Activated T-cell treated with anti-CD3 and anti-CD28 coated beads for 1 hour (primary cell): ENCODE results near the gene CDC20B.

Source experiments
- DNase-seq: peaks from one replicate; pipeline ENCODE4 v3.0.0-alpha.2; 2020; ENCODE audit warnings: low read depth

The CDC20B gene, protein sequence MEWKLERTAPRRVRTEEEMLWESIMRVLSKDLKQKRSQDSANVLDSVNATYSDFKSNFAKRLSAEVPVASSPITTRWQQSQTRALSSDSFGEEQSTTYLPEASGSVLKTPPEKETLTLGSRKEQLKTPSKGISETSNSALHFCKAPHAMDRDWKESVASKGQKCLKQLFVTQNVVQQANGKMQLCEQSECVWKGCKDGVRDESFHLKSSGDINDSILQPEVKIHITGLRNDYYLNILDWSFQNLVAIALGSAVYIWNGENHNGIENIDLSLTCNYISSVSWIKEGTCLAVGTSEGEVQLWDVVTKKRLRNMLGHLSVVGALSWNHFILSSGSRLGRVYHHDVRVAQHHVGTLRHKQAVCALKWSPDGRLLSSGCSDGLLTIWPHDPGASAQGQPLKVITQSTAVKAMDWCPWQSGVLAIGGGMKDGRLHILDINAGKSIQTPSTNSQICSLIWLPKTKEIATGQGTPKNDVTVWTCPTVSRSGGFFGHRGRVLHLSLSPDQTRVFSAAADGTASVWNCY

GRCh38 chr5:55172937-55173686 is at the start of gene CDC20B:
Gene CDC20B, minus strand, starts transcription at chr5:55173177. Its CDS starts 177 bp downstream, at chr5:55173000.
- DNase-seq, result peak; percentile 56

- no peak for DNase-seq
Observed at GRCh38 chr5:55222092-55222984, 49.4 kb upstream of the CDC20B start.

DNA sequence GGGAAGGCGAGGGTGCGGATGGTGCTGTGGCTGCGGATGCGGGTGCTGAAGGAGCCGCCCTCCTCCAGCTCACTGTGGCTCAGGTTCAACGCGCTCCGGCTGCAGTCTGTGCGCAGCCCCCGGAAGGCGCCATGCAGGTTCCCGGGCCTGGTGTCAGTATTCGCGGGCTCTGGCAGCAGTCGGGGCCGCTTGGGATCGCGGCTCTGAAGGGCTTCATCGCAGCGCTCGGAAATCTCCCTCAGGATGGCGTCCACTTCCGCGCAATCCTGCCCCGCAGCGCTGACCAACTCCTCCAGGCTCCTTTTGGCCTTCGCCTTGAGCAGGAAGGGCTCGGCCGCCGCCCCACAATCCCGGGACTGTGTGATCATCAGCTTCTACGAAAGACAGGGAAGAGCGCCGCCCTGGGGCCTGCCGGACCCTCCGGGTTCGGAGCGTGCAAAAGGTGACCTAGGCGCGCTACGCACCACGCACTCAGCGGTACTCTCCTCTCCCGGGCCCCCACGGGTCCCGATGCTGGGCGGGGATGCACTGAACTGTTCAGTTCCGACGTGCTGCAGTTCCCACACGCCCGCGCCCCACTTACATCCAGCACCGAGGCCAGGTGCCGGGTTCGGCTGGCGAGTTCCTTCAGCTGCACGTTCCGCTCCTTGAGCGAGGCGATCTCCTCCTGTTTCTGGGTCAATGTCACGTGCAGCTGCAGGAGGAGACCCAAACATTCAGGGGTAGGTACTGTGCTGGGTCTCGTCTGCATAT is 47.6 kb upstream of the CDC20B start:
- DNase-seq, result no peak

- DNase-seq, result no peak
Observed at GRCh38 chr5:55219770-55220169, 46.8 kb upstream of the CDC20B start.

GRCh38 chr5:55218967-55219366 is 46.0 kb upstream of the CDC20B start:
- DNase-seq, result no peak

GRCh38 chr5:55211184-55211874 is 38.4 kb upstream of the CDC20B start:
- no peak for DNase-seq

DNA sequence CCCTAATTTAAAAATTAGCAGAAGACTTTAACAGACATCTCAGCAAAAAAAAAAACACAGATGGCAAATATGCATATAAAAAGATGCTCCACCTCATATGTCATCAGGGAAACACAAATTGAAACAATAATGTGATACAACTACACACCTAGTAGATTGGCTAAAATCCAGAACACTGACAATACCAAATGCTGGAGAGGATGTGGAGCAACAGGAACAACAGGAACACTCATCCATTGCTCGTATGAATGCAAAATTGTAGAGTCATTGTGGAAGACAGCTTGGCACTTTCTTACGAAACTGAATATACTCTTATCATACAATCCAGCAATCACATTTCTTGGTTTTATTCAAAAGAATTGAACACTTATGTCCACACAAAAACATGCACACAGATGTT is 32.0 kb upstream of the CDC20B start:
- no peak for DNase-seq

DNA sequence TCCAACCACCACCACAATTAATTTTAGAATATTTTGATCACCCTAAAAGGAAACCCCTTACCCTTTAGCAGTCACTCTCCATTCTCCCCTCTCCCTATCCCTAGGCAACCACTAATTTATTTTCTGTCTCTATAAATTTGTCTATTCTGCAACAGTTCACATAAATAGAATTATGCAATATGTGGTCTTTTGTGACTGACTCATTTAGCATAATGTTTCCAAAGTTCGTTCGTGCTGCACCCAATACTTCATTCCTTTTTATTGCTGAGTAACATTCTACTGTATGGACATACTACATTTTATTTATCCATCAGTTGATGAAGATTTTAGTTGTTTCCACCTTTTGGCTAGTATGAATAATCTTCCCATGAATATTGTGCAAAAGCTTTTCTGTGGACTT is 18.2 kb upstream of the CDC20B start:
- no peak for DNase-seq

GRCh38 chr5:55188656-55189540 is 15.9 kb upstream of the CDC20B start:
- DNase-seq, result no peak

- no peak for DNase-seq
Observed at GRCh38 chr5:55187370-55187769, 14.4 kb upstream of the CDC20B start.

DNA sequence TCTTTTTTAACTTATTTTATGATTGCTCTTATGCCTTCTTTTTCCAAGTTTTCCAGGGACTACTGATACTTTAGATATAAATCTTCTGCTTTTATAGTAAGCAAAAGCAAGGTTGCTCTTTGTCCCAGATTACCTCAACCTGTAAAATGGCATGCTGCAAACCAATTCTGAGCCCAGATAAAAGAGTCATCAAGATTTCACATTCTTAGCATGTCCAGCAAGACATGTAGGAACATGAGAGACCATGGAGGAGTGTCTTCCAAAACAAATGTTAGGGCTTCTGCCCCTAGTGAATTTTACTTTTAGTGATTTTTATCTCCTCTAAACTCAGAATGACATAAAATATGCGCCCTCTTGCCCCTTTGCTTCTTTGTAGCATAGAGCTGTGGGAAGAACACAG is 7.0 kb upstream of the CDC20B start:
- DNase-seq, result no peak

GRCh38 chr5:55177078-55177477 is 4.1 kb upstream of the CDC20B start:
- DNase-seq, result no peak

GRCh38 chr5:55176176-55176818 is 3.3 kb upstream of the CDC20B start:
- no peak for DNase-seq

GRCh38 chr5:55175781-55176175 is 2.8 kb upstream of the CDC20B start:
- DNase-seq, result no peak

DNA sequence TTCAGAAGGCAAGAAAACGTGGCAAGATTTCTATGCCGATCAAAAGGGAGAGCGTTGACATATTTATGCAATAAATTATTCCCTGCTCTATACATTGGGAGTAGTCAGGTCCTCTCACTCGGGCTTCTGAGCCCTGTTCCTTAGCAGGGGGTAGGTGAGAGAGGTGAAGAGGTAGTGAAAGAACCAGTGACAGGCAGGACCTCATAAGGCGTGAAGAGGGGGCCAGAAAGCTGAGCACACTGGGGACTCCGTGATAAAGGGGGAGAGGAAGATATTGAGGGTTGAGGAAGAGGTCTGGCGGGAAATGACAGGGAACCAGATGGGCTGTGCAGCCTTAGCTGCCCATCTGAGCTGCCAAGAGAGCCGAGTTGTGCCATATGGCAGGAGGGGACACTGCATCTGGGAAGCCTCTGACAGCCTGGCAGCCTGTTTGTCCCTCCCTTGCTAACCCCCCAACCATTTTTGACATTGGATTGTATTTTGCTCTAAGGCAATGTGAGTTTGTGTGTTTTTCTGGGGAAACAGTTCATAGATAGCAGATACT is 782 bp upstream of the CDC20B start:
- DNase-seq, result no peak

GRCh38 chr5:55172051-55172899 is 702 bp downstream of the CDC20B start:
- DNase-seq, result peak; percentile 33

DNA sequence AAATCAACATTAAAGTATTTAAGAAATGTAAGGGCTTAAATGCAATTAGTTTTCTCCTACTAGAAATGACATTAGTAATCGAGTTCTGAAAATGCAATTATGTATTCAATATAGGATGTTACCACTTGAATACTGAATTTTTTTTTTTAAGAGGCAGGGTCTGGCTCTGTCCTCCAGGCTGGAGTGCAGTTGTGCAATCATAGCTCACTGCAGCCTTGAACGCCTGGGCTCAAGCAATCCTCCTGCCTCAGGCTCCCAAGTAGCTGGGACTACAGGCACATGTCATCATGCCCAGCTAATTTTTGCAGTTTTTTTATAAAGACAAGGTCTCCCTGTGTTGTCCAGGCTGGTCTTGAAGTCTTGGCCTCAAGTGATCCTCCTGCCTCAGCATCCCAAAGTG is 1.5 kb downstream of the CDC20B start:
- DNase-seq, result no peak

- DNase-seq, result no peak
Observed at GRCh38 chr5:55162666-55163065, 10.3 kb downstream of the CDC20B start.
